SU-DHL-6 (cell line): ENCODE measurements around the gene NAA40.

Experiments
- H2AFZ ChIP-seq: fragments of 200-600 bp; sonication (generic); 2 replicates; pipeline ENCODE4 v1.6.1; 2014; ENCODE audit warnings: low read depth, mild to moderate bottlenecking, moderate library complexity, mixed read lengths, antibody characterized with exemption, low read length; ENCODE audit not compliant: severe bottlenecking
- H3F3A ChIP-seq: fragments of 200-600 bp; shearing (Covaris generic); 2 replicates; pipeline ENCODE4 v1.6.0; 2016; ENCODE audit warnings: antibody characterized with exemption, mild to moderate bottlenecking; ENCODE audit not compliant: insufficient read depth
- H3K27ac ChIP-seq: fragments of 200-600 bp; sonication (generic); 2 replicates; pipeline ENCODE4 v1.5.1; 2016; ENCODE audit warnings: low read depth, mild to moderate bottlenecking, low read length, moderate library complexity, mixed read lengths
- H3K27me3 ChIP-seq: fragments of 200-600 bp; sonication (generic), shearing (Covaris generic); 2 replicates; pipeline ENCODE4 v1.6.0; 2014; ENCODE audit warnings: mild to moderate bottlenecking, low read length
- H3K36me3 ChIP-seq: fragments of 200-600 bp; sonication (generic); 2 replicates; pipeline ENCODE4 v1.6.1; 2014; ENCODE audit warnings: mild to moderate bottlenecking, low read length, mixed read lengths
- H3K4me2 ChIP-seq: fragments of 300-600, 200-600 bp; shearing (Covaris generic), sonication (generic); 2 replicates; pipeline ENCODE4 v1.6.0; 2014; ENCODE audit warnings: low read length, low read depth, mild to moderate bottlenecking; ENCODE audit not compliant: poor library complexity, severe bottlenecking
- H3K4me3 ChIP-seq: fragments of 200-600 bp; sonication (generic); 2 replicates; pipeline ENCODE4 v1.5.1; 2014; ENCODE audit warnings: antibody characterized with exemption, low read length, mild to moderate bottlenecking, mixed read lengths; ENCODE audit not compliant: insufficient read depth, poor library complexity, severe bottlenecking
- H3K79me2 ChIP-seq: fragments of 200-600 bp; sonication (generic); 2 replicates; pipeline ENCODE4 v1.6.1; 2014; ENCODE audit warnings: mild to moderate bottlenecking, low read length, moderate library complexity; ENCODE audit not compliant: insufficient read depth
- H3K9ac ChIP-seq: fragments of 200-600 bp; sonication (generic); 2 replicates; pipeline ENCODE4 v1.7.0; 2014; ENCODE audit warnings: mild to moderate bottlenecking, low read length
- H3K9me2 ChIP-seq: fragments of 200-600 bp; sonication (generic); replicated peaks from 2 replicates; pipeline ENCODE4 v1.6.1; 2014; ENCODE audit warnings: low read length; ENCODE audit not compliant: insufficient read depth
- H3K9me3 ChIP-seq: fragments of 200-600 bp; sonication (generic); 2 replicates; pipeline ENCODE4 v1.6.1; 2014; ENCODE audit warnings: low read length, mixed read lengths; ENCODE audit not compliant: insufficient read depth
- H4K20me1 ChIP-seq: fragments of 200-600 bp; sonication (generic); 2 replicates; pipeline ENCODE4 v1.6.1; 2014; ENCODE audit warnings: low read depth, mild to moderate bottlenecking, antibody characterized with exemption, low read length, moderate library complexity, mixed read lengths
- CTCF ChIP-seq: fragments of 200-600 bp; sonication (generic); IDR thresholded peaks from one replicate; pipeline ENCODE4 v1.5.1; 2017; ENCODE audit warnings: antibody characterized with exemption, mild to moderate bottlenecking, low read length, moderate library complexity; ENCODE audit not compliant: insufficient read depth, poor library complexity, severe bottlenecking
- EZH2phosphoT487 ChIP-seq: fragments of 200-600 bp; sonication (generic), shearing (Covaris generic); conservative IDR thresholded peaks from 2 replicates; pipeline ENCODE4 v1.6.1; 2018; ENCODE audit warnings: mild to moderate bottlenecking, antibody characterized with exemption, low read length, moderate library complexity, mixed read lengths

Gene NAA40

DNA sequence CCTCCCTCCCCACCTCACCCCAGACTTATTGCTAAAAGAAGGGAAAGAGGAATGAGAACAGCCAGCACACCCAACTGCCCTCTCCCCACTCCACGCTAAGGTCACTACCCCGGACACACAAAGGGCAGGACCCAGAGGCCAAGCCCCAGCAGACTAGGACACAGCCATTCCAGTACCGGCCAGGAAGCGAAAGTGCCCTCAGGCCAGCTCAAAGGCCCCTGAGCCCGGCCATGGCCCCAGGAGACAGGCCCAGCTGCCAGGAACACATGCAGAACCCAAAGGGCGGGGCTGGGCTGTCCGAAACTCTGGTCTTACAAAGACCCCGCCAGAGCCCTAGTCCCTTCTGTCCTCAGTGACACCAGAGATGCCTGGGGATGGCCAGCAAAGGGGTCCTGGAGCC lies 27.4 kb upstream of the NAA40 start:
- Histone ChIP-seq H3K4me3 (no peak overlapping the region), H3K9me3 (no peaks in the 10 kb centered on the region), H3F3A (peaks cover 4% of the 10 kb centered on the region; the same call in 1 of the 2 replicates), H3K4me2 (no peak overlapping the region), H3K79me2 (no peaks in the 10 kb centered on the region), H3K9me2 (no peaks in the 10 kb centered on the region), H4K20me1 (no peaks in the 10 kb centered on the region), H3K27ac (no peak overlapping the region), H3K36me3 (no peaks in the 10 kb centered on the region), H2AFZ (no peak overlapping the region), H3K27me3 (no peaks in the 10 kb centered on the region), H3K9ac (no peak overlapping the region)
- TF ChIP-seq CTCF (no peak), EZH2phosphoT487 (no peak)

GRCh38 chr11:63911876-63912275 lies 26.9 kb upstream of the NAA40 start:
- Histone ChIP-seq H3K36me3 (no peaks in the 10 kb centered on the region), H3K27ac (no peak overlapping the region), H3K9ac (no peak overlapping the region), H3K9me2 (no peaks in the 10 kb centered on the region), H3K79me2 (no peaks in the 10 kb centered on the region), H3K4me3 (no peak overlapping the region), H3F3A (peaks cover 4% of the 10 kb centered on the region; the same call in 1 of the 2 replicates), H3K27me3 (no peaks in the 10 kb centered on the region), H2AFZ (no peak overlapping the region), H3K9me3 (no peaks in the 10 kb centered on the region), H3K4me2 (no peak overlapping the region), H4K20me1 (no peaks in the 10 kb centered on the region)
- TF ChIP-seq CTCF (no peak), EZH2phosphoT487 (no peak)

DNA sequence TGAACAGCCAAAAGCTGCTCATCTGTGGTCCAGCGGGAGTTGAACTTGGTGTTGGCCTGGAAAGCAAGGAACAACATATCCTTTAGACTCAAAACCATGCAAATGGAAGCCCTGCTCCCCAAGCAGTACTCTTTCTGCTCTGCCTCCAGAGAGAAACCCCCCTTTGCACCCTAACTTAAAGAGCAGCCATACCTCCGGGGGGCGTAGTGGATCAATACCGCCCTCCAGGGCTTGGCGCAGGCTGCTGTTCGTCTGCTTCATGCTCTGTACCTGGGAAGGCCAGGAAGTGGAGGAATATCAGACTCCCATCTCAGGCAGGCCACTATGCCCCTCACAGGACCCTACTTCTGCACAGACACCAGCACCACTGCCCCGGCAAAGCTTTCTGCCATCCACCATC lies 26.1 kb upstream of the NAA40 start:
- H3F3A ChIP-seq: peaks cover 4% of the 10 kb centered on the region; the same call in 1 of the 2 replicates
- no peaks in the 10 kb centered on the region for H4K20me1 ChIP-seq

More for the DNA sequence above, 26.1 kb upstream of the NAA40 start:
- Histone ChIP-seq H3K9ac (no peak overlapping the region), H3K27me3 (no peaks in the 10 kb centered on the region), H3K4me3 (no peak overlapping the region), H3K4me2 (no peak overlapping the region), H3K9me3 (no peaks in the 10 kb centered on the region), H3K9me2 (no peaks in the 10 kb centered on the region), H2AFZ (no peak overlapping the region), H3K79me2 (no peaks in the 10 kb centered on the region), H3K27ac (no peak overlapping the region), H3K36me3 (no peaks in the 10 kb centered on the region)
- no peak for TF ChIP-seq CTCF
- no peak for TF ChIP-seq EZH2phosphoT487
